IMR-90 (cell line): Measurements from ENCODE around the gene DPYSL5.

Source experiments
- BHLHE40 ChIP-seq: fragments of 150-350 bp; IDR thresholded peaks from 2 replicates; pipeline ENCODE4 v1.6.1; 2016; ENCODE audit warnings: mild to moderate bottlenecking, low read depth, low read length
- CTCF ChIP-seq: conservative IDR thresholded peaks from 2 replicates; pipeline ENCODE4 v1.5.1; 2012; ENCODE audit warnings: mild to moderate bottlenecking, low read depth, low read length, improper control_type of control experiment
- MXI1 ChIP-seq: IDR thresholded peaks from 2 replicates; pipeline ENCODE4 v1.6.1; 2012; ENCODE audit warnings: low read depth, mild to moderate bottlenecking, low read length, moderate library complexity, borderline replicate concordance
- NFE2L2 ChIP-seq: fragments of 150-350 bp; IDR thresholded peaks from 2 replicates; pipeline ENCODE4 v1.6.1; 2016; ENCODE audit warnings: low read depth, mild to moderate bottlenecking, low read length

GRCh38 chr2:26927221-26927620 lies 79.3 kb downstream of the DPYSL5 start:
- no peak for TF ChIP-seq CTCF
- TF ChIP-seq NFE2L2, result no peak
- TF ChIP-seq MXI1, result no peak
- no peak for TF ChIP-seq BHLHE40
